ENCODE results near the gene SNTG2.
"Not testable (repeated sequence)": the region's sequence is repeated elsewhere in the genome, so short reads cannot be mapped to it uniquely, and the experiment has no call there.

Gene SNTG2

DNA sequence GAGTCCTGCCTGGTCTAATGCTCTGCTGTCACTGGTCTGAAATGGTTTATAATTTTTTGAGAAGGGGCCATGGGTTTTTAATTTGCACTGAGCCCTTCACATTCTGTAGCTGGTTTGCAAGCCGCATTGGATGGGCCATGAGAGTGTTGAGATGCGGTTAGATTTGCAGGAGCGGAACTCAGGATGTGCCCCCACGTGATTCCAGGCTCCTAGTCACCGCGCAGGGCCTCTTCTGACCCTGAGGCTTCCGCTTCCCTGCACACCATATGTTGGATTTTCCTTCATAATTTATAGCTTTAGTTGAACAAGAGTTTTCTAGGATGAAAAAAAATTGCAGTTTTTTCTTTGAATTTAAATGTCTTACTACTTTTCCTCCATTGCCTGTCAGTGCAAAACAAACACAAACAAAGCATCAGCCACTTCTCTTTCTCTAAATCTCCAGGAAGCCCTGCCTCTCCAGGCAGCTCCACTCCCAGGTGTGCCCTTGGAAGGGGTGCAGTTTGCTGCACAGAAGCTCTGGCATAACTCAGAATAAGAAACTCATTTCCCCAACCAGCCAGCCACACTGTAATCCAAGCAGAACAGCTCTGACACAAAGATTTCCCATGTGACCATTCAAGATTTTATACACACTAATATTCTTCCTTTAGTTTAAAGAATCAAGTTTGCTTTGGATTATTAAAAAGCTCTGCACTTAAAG is 444.2 kb downstream of the SNTG2 start:
- DNase-seq: no peak

DNA sequence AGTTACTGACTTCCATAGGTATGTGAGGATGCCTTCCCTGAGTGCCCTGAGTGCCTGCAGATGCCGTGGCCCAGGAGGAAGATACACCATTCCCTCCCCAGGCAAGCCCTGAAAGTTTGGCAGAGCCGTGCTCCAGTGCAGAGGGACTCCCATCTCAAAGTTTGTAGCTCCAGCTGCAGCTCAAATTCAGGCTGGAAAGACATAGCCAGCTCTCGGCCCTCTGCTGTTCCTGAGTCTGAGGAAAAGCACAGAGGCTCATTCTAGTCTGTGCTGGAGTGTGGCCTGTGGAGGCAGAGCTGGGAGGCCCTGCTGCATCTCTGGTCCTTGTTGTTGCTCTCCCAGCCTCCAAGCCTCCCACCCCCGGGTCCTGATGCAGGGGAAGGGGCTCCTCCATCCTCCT is 446.7 kb downstream of the SNTG2 start:
- DNase-seq: no peak

DNA sequence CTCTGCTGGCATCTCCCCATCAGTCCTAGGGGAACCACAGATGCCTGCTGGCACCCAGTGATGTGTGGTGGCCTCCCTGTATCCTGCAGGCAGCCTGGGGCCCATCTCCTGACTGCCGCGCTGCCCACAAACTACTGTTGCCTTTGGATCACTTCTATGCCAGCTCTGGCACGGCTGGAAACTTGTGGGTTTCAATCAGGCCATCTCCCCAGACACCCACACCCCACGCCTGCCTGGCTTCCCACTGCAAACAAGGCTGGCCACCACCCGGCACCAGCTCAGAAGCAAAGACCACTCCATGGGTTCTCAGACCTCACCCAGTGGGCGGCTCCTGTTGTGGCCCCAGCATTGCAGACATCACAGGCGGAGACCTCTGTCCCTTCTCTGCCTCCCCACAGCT is 447.5 kb downstream of the SNTG2 start:
- no peak for DNase-seq

DNA sequence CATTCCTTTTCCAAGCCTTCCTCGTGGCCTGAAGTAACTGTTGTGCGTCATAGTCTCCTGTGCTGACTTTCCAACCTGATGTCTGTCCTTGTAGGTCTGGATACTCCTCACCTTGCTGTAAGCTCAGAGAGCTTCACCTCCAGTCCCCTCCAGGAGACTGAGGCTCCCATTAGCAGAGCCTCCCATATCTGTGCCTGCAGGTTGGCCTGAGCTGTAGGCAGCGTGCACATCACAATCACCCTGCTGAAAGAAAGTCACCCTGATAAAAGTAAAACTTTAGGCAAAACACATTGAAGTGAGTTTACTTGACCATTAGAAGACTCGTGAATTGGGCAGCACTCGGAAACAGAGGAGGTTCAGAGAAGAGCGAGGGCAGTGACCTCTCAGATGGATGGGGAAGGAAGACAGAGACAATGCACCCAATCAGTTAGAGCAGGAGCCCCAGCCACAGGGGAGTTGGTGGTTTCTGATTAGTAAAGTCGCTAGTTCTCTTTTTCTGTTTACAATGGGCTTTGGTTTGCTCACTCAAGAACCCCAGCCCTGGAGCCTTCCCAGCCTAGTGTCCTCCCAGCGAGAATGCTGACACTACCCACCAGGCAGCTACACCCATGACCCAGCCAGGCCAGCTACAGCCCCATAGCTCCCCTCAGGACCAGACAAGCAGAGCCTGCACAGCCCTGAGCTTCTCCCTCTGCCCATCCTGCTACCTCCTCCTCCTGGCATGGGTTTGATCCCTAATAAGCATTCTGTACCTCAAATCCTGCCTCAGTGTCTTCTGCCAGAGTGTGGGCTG is 450.5 kb downstream of the SNTG2 start:
- peak; percentile 9 for DNase-seq

- DNase-seq: no peak
Measured at GRCh38 chr2:1402064-1402463, 451.4 kb downstream of the SNTG2 start.

GRCh38 chr2:1403565-1403964 is 452.9 kb downstream of the SNTG2 start:
- DNase-seq: no peak

DNA sequence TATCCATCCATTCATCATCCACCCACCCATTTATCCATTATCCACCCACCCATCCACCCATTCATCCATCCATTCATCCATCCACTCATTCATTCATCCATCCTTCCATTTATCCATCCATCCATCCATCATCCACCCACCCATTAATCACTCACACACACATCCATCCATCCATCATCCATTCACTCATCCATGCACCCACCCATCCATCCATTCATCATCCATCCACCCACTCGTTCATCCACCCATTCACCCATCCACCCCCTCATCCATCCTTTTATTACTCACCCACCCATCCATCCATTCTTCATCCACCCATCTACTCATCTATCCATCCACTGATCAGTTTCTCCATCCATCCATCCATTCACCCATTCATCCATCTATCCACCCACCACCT is 454.5 kb downstream of the SNTG2 start:
- no peak for DNase-seq

- DNase-seq: no peak
Measured at GRCh38 chr2:1405967-1406366, 455.3 kb downstream of the SNTG2 start.

DNA sequence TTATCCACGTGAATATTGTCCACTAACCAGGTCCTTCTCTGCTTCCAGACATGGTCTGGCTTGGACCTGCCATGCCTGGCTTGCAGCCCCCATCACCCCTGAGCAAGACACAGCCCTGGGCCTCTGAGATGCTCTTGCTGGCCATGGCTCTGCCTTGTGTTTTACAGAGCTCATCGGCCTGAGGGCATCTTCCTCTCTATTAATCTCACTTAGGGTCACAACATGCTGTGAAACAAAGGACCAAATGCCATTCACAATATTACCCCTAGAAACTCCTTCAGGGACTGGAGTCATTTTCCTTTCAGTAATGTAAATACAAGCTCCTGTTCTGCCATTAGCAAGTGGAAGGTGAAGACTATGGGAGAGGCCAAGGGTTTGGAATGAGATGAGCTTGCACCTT is 455.8 kb downstream of the SNTG2 start:
- no peak for DNase-seq

DNA sequence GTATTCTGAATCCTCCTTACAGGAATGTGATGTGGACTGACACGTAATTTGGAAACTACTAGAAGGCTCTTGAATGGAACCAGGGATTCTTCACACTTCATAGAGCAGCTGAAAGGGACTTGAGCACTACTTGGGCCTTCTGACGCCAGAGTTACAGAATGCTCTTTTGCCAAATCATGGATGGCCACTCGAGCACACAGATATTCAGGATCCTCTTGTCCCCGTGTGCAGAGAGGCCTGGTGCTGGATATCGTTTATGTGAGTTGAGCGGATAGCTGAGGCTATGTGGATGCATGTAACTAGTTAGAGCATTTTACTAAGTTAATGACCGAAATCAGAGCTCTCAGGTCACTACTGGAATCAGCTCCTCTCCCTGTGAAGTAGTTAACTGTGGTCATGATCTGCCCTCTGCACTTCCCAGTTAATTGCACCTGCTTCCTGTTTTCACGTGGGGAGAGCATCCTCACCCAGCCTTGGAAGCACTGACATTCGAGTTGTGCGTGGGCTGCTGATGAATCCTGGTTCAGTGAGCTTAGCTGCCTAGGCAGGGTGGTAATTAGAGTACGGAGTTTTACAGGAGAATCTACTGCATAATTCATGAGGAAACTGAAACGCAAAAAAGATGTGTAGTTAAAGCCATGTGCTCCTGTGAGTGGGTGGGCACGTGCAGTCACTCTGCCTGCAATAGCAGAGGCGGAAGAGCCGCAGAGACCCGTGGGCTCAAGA is 457.5 kb downstream of the SNTG2 start:
- no peak for DNase-seq

GRCh38 chr2:1413156-1413710 is 462.6 kb downstream of the SNTG2 start, which contains the start of gene TPO:
TPO (plus strand) TSS chr2:1413463; CDS start chr2:1414409, 946 bp downstream.
- DNase-seq: no peak

DNA sequence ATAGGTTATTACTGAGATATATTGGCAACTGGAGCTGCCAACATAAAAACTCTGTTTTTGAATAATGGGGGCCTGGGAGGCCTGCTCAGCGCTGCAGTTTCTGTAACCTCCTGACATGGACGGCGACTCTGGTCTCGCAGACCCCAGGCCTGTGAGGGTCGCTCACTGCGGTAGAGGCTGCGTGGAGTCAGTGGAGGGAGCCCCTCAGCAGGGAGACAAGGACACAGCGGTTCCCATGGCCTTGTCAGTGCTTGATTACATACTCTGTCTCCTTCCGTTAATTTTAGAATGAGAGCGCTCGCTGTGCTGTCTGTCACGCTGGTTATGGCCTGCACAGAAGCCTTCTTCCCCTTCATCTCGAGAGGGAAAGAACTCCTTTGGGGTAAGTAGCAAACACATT is 463.5 kb downstream of the SNTG2 start:
- no peak for DNase-seq

DNA sequence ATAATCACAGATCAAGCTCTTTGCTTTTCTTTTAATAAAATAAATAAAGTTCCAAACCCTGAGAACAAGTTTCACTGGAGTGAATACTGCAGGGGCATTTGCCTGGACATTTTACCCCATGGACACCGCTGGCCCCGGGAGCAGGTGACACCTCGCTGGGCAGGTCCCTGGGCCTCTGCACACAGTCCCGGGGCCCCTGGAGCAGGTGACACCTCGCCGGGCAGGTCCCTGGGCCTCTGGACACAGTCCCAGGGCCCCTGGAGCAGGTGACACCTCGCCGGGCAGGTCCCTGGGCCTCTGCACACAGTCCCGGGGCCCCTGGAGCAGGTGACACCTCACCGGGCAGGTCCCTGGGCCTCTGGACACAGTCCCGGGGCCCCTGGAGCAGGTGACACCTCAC is 464.3 kb downstream of the SNTG2 start:
- not testable (repeated sequence) for DNase-seq

DNA sequence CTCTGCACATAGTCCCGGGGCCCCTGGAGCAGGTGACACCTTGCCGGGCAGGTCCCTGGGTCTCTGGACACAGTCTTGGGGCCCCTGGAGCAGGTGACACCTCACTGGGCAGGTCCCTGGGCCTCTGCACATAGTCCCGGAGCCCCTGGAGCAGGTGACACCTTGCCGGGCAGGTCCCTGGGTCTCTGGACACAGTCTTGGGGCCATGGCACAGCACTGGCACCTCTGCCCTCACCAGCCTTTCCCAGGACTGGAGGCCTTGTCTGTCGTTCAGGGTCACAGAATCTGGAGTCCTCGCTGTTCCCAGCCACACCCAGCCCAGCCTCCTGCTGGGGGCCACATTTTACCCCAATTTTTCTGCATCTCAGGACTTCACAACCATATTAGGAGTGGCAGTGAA is 464.9 kb downstream of the SNTG2 start:
- no peak for DNase-seq

Measured in hematopoietic multipotent progenitor cell treated with erythropoietin and hydrocortisone succinate and interleukin-3 and kit ligand, for 4 days (in vitro differentiated cells).